Transverse colon (tissue), 4 donors: Measurements from ENCODE around the gene ORC2. TPM values are rescaled to one million over a fixed set of nuclear protein-coding genes. Genes with fewer than 3 reads are reported as not detected.

Experiments
- DNase-seq: peaks from one replicate; pipeline ENCODE4 v3.0.0-alpha.2; 2019
- H3K27ac ChIP-seq, 4 donors: fragments of 200-600 bp; sonication (generic); 2 replicates each; pipeline ENCODE4 v1.5.1; 2016 to 2018; ENCODE audit warnings: inconsistent platforms in 4 of 4
- H3K27me3 ChIP-seq: fragments of 200-600 bp; sonication (generic); 2 replicates; pipeline ENCODE4 v1.5.1; 2017; ENCODE audit warnings: inconsistent platforms
- H3K36me3 ChIP-seq, 4 donors: fragments of 200-600 bp; sonication (generic); 2 replicates each; pipeline ENCODE4 v1.5.1; 2017 to 2019; ENCODE audit warnings: inconsistent platforms in 4 of 4
- H3K4me1 ChIP-seq, 4 donors: fragments of 200-600 bp; sonication (generic); 2 replicates each; pipeline ENCODE4 v1.5.1; 2017 to 2020; ENCODE audit warnings: inconsistent platforms in 4 of 4
- H3K4me3 ChIP-seq, 4 donors: fragments of 200-600 bp; sonication (generic); 1 replicate in 1 of 4; 2 replicates in 3 of 4; pipeline versions ENCODE4 v1.5.1 to v1.6.1; 2017 to 2019; ENCODE audit warnings: inconsistent platforms in 4 of 4
- H3K9me3 ChIP-seq, 2 donors: fragments of 200-600 bp; sonication (generic); 2 replicates each; pipeline ENCODE4 v1.5.1; 2017 to 2019; ENCODE audit warnings: inconsistent platforms in 2 of 2
- EP300 ChIP-seq: sonication (generic); formaldehyde crosslinking; IDR thresholded peaks from one replicate; pipeline ENCODE4 v1.6.1; 2017; ENCODE audit warnings: antibody characterized with exemption, low read depth
- POLR2A ChIP-seq: fragments of 450-650 bp; IDR thresholded peaks from one replicate; pipeline ENCODE4 v1.6.1; 2016; ENCODE audit warnings: antibody characterized with exemption, mild to moderate bottlenecking, moderate library complexity
- POLR2AphosphoS5 ChIP-seq, 3 donors: sonication (generic); formaldehyde crosslinking; IDR thresholded peaks; one replicate each; pipeline ENCODE4 v1.6.1; 2016; ENCODE audit warnings: antibody characterized with exemption in 3 of 3
- WGBS, 2 donors: methylation state at CpG; one replicate each; pipeline ENCODE4 v1.1.5; 2018; ENCODE audit warnings: low coverage in 1 of 2; 5-methylcytosine and 5-hydroxymethylcytosine counted together
- in situ Hi-C, 4 donors: fragments of 200-750 bp; cut with MboI; loops; one replicate each; pipeline versions ENCODE4 v1.15.0 to v1.15.1; 2017; ENCODE audit warnings: low sequenced_read_pairs in 3 of 4, low pct_ligation_motif_present in 1 of 4, low pct_unique_long_range_greater_than_20kb in 1 of 4
- intact Hi-C: fragments of 100-400 bp; cut with DNase I; formaldehyde crosslinking; loops from one replicate; pipeline ENCODE4 v1.15.1; 2023; ENCODE audit warnings: low total_unique reads
- total RNA-seq, 4 donors: library from RNA; depleted of rRNA; stranded (reverse); fragments of >200 nt; gene quantifications; one replicate each; pipeline ENCODE4 v1.1.0, GENCODE V29; 2016
- TF ChIP-seq, protein P1 (sequence below), 5 experiments: fragments of 200-600 bp in 3 of 5; fragments of 450-650 bp in 2 of 5; sonication (generic) in 3 of 5; IDR thresholded peaks; 1 replicate in 2 of 5; 2 replicates in 3 of 5; pipeline ENCODE4 v1.5.1; 2016 to 2017; ENCODE audit warnings: antibody characterized with exemption in 5 of 5, inconsistent platforms in 3 of 5, mild to moderate bottlenecking in 2 of 5, moderate library complexity in 1 of 5

ORC2 gene
- total RNA-seq, 4 donors from 2014 or later, result 15.1 to 30.5 (median 20.8) TPM

DNA sequence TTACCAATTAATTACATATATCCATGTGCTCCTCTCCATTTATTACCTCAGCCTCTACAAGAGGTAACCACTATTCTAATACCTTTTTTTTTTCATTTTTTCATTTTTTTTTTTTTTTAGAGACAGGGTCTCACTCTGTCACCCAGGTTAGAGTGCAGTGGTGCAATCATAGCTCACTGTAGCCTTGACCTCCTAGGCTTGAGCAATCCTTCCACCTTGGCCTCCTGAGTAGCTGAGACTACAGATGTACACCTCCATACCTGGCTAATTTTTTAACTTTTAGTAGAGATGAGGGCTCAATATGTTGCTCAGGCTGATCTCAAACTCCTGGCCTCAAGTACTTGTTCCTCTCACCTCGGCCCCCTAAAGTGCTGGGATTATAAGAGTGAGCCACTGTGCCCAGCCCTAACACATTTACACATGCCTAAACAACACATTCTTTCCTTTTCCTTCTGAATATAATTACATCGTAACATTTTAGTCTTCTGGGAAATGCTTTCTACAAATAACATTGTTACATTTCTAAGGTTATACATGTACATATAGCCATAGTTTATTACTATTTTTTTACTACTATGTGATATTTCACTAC lies 85.1 kb downstream of the ORC2 start:
- intact Hi-C loops (no loop called here), in situ Hi-C loops (no loop called here)
- no peaks in the 10 kb centered on the region for H3K27me3 ChIP-seq
- DNase-seq, result no peak
- H3K9me3 ChIP-seq, result no peaks in the 10 kb centered on the region
- no peaks in the 10 kb centered on the region for H3K4me1 ChIP-seq
- H3K4me3 ChIP-seq, result no peak overlapping the region
- WGBS, 2 donors, result 90% methylated on average over 2 of the region's 2 CpGs
- H3K36me3 ChIP-seq, result peaks cover 0 to 69% (median 28%) of the 10 kb centered on the region in 4 donors
- TF ChIP-seq POLR2A (no peak), EP300 (no peak), POLR2AphosphoS5 (IDR thresholded peaks at IDR 0.05) (no peak)
- TF ChIP-seq, protein P1, sequence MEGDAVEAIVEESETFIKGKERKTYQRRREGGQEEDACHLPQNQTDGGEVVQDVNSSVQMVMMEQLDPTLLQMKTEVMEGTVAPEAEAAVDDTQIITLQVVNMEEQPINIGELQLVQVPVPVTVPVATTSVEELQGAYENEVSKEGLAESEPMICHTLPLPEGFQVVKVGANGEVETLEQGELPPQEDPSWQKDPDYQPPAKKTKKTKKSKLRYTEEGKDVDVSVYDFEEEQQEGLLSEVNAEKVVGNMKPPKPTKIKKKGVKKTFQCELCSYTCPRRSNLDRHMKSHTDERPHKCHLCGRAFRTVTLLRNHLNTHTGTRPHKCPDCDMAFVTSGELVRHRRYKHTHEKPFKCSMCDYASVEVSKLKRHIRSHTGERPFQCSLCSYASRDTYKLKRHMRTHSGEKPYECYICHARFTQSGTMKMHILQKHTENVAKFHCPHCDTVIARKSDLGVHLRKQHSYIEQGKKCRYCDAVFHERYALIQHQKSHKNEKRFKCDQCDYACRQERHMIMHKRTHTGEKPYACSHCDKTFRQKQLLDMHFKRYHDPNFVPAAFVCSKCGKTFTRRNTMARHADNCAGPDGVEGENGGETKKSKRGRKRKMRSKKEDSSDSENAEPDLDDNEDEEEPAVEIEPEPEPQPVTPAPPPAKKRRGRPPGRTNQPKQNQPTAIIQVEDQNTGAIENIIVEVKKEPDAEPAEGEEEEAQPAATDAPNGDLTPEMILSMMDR (IDR thresholded peaks at IDR 0.05), result no peak
- H3K27ac ChIP-seq, result no peak overlapping the region

DNA sequence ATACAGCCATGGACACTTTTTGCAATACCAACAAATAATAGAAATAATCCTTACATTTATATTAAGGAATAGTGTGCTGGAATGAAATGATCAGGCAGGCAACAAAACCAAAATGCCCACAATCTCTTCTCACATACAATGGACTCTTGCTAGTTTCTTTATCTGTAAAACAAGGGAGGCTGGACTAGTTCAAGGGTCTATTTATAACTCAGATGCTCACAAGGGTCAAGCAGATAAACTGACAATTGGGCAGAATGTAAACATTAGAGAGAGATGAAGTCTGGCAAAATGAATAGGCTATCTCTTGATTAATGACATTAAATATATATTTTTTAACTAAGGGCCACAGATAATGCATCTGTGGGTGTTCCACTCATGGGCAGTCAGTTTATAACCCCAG lies 86.0 kb downstream of the ORC2 start:
- no peaks in the 10 kb centered on the region for H3K4me1 ChIP-seq
- no peaks in the 10 kb centered on the region for H3K9me3 ChIP-seq
- no peak overlapping the region for H3K4me3 ChIP-seq
- H3K36me3 ChIP-seq, result peaks cover 0 to 66% (median 26%) of the 10 kb centered on the region in 4 donors
- TF ChIP-seq EP300 (no peak), POLR2A (no peak), POLR2AphosphoS5 (IDR thresholded peaks at IDR 0.05) (no peak)
- TF ChIP-seq, protein P1 (IDR thresholded peaks at IDR 0.05), result no peak
- intact Hi-C loops (no loop called here), in situ Hi-C loops (no loop called here)
- DNase-seq, result no peak
- H3K27me3 ChIP-seq, result no peaks in the 10 kb centered on the region
- H3K27ac ChIP-seq, result no peak overlapping the region

DNA sequence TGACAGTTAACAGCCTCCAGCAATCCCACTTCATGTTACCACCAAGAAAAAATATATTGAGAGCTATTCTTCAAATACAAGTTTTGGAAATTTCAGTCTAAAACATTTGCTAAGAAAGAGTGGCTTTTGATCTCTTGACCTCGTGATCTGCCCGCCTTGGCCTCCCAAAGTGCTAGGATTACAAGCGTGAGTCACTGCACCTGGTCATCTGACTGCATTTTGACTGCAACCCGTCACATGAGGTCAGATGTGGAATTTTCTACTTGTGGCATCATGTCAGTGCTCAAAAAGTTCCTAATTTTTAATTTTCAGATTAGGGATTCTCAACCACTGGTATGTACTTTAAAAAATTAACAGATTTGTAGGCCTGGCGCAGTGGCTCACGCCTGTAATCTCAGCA lies 89.9 kb downstream of the ORC2 start:
- DNase-seq, result no peak
- peaks cover 0 to 38% (median 17%) of the 10 kb centered on the region in 4 donors for H3K36me3 ChIP-seq
- TF ChIP-seq POLR2A (no peak), EP300 (no peak), POLR2AphosphoS5 (IDR thresholded peaks at IDR 0.05) (no peak)
- TF ChIP-seq, protein P1 (IDR thresholded peaks at IDR 0.05), result no peak
- WGBS, 2 donors, result 93 to 96% methylated on average over 6 of the region's 6 CpGs
- no peaks in the 10 kb centered on the region for H3K27me3 ChIP-seq
- H3K4me1 ChIP-seq, result no peaks in the 10 kb centered on the region
- in situ Hi-C loops (loop anchor here in 1 of 4 donors (25.0 kb wide), 1 partner anchor 561 kb away; the partner anchor contains the start of gene SPATS2L), intact Hi-C loops (no loop called here)
- no peak overlapping the region for H3K27ac ChIP-seq
- no peaks in the 10 kb centered on the region for H3K9me3 ChIP-seq
- H3K4me3 ChIP-seq, result no peak overlapping the region

DNA sequence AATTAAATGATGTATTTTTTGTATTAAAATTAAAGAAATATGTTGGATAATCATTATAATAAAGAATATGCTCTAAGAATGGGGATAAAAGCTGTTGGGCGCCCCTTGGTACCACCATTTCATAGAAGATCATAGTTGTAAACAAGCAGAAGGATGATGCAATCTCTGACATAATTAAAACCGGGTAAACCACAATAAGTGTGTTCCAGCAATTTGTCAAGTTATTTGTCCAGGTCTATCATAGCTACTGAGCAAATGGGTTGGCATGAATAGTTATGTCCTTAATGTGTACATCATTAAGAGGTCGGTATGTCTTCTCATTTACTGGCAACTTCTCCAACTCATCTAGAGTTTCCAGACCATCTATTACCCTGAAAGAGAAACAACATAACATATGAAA lies 92.3 kb downstream of the ORC2 start:
- 64 to 79% methylated on average over 3 of the region's 3 CpGs for WGBS, 2 donors
- no peak overlapping the region for H3K27ac ChIP-seq
- no peak for DNase-seq
- H3K4me3 ChIP-seq, result no peak overlapping the region
- in situ Hi-C loops, result loop anchor here in 1 of 4 donors (25.0 kb wide), 1 partner anchor 559 kb away; the partner anchor contains the start of gene SPATS2L
- H3K4me1 ChIP-seq, result peaks cover 0 to 7% (median 0%) of the 10 kb centered on the region in 4 donors
- no peak for TF ChIP-seq EP300
- no peak for TF ChIP-seq POLR2AphosphoS5 (IDR thresholded peaks at IDR 0.05)
- TF ChIP-seq, protein P1 (IDR thresholded peaks at IDR 0.05), result no peak
- TF ChIP-seq POLR2A, result no peak
- intact Hi-C loops, result no loop called here
- peaks cover 0 to 22% (median 9%) of the 10 kb centered on the region in 4 donors for H3K36me3 ChIP-seq
- H3K27me3 ChIP-seq, result no peaks in the 10 kb centered on the region
- no peaks in the 10 kb centered on the region for H3K9me3 ChIP-seq
